K562 (cell line): ENCODE measurements around the gene ATP6V0A1. TPM values are rescaled to one million over a fixed set of nuclear protein-coding genes. Genes with fewer than 3 reads are reported as not detected.
A peak's percentile ranks its signal among the peaks of the same experiment; 100 is the strongest.

Experiments
- DPF2 ChIP-seq: fragments of 450-650 bp; IDR thresholded peaks from 2 replicates; pipeline ENCODE4 v1.6.1; 2016
- ELF4 ChIP-seq: fragments of 450-650 bp; formaldehyde crosslinking; IDR thresholded peaks from 2 replicates; pipeline ENCODE4 v1.4.0; 2022; ENCODE audit warnings: missing genetic modification characterization
- ERF ChIP-seq: fragments of 450-650 bp; formaldehyde crosslinking; IDR thresholded peaks from 2 replicates; pipeline ENCODE4 v1.4.0; 2020; ENCODE audit warnings: mild to moderate bottlenecking, mixed read lengths
- ETV1 ChIP-seq: fragments of 450-650 bp; conservative IDR thresholded peaks from 2 replicates; pipeline ENCODE4 v1.6.1; 2016; ENCODE audit warnings: missing genetic modification characterization, control low read depth, low read depth, missing compliant biosample characterization
- MIER1 ChIP-seq: fragments of 450-650 bp; IDR thresholded peaks from 2 replicates; pipeline ENCODE4 v1.6.1; 2016; ENCODE audit warnings: antibody characterized with exemption, mild to moderate bottlenecking, low read depth
- NR2C1 ChIP-seq, 2 experiments: fragments of 450-650 bp; IDR thresholded peaks; 2 replicates each; pipeline ENCODE4 v1.6.1; 2017; ENCODE audit warnings: mild to moderate bottlenecking in 2 of 2, antibody characterized with exemption in 1 of 2, inconsistent platforms in 1 of 2, missing compliant biosample characterization in 1 of 2, missing genetic modification characterization in 1 of 2
- NR2F6 ChIP-seq: fragments of 450-650 bp; formaldehyde crosslinking; IDR thresholded peaks from 2 replicates; pipeline ENCODE4 v1.4.0; 2020; ENCODE audit warnings: mild to moderate bottlenecking
- NUFIP1 ChIP-seq: fragments of 450-650 bp; IDR thresholded peaks from 2 replicates; pipeline ENCODE4 v1.6.1; 2018; ENCODE audit not compliant: partially characterized antibody
- SRF ChIP-seq, 2 experiments: fragments of 250-450, 450-650 bp in 1 of 2; sonication (Bioruptor Pico) in 1 of 2; sonication (generic) in 1 of 2; formaldehyde crosslinking; IDR thresholded peaks; 2 replicates each; pipeline versions ENCODE4 v1.5.0 to v1.5.1; 2020 to 2022; ENCODE audit warnings: mild to moderate bottlenecking in 1 of 2, missing genetic modification reagents in 1 of 2
- TOE1 ChIP-seq, 2 experiments: fragments of 450-650 bp in 1 of 2; sonication (generic) in 1 of 2; formaldehyde crosslinking in 1 of 2; IDR thresholded peaks; 2 replicates each; pipeline versions ENCODE4 v1.7.1 to v1.8.0; 2016 to 2022; ENCODE audit warnings: borderline replicate concordance in 2 of 2, mild to moderate bottlenecking in 2 of 2, antibody characterized with exemption in 1 of 2, inconsistent platforms in 1 of 2, low read depth in 1 of 2, missing genetic modification reagents in 1 of 2, moderate library complexity in 1 of 2
- YY1 ChIP-seq, 3 experiments: IDR thresholded peaks; 2 replicates each; pipeline ENCODE4 v1.6.1; 2011; ENCODE audit warnings: low read length in 2 of 3, mild to moderate bottlenecking in 2 of 3, moderate library complexity in 2 of 3, borderline replicate concordance in 1 of 3, control low read depth in 1 of 3, low read depth in 1 of 3; ENCODE audit not compliant: insufficient read depth in 3 of 3, insufficient replicate concordance in 2 of 3, control insufficient read depth in 1 of 3, insufficient read length in 1 of 3; ENCODE audit errors: extremely low read depth in 1 of 3
- ZNF184 ChIP-seq: sonication (generic); formaldehyde crosslinking; IDR thresholded peaks from 2 replicates; pipeline ENCODE4 v1.5.0; 2020; ENCODE audit warnings: missing genetic modification reagents
- ZNF586 ChIP-seq: fragments of 450-650 bp; formaldehyde crosslinking; conservative IDR thresholded peaks from 2 replicates; pipeline ENCODE4 v1.4.0; 2020; ENCODE audit warnings: mild to moderate bottlenecking, moderate library complexity
- polyA plus RNA-seq, 8 experiments: library from polyadenylated mRNA; depleted of rRNA in 4 of 8; stranded (reverse) in 5 of 8; unstranded in 3 of 8; fragments of >200 nt; fragmentation: Nextera tagmentation in 2 of 8; fragmentation: Illumina TruSeq in 1 of 8; extraction: Ambion mirVana in 2 of 8; extraction: Trizol in 1 of 8; gene quantifications; 2 replicates each; pipeline versions ENCODE4 v1.2.1 to v1.2.3, GENCODE V29; 2011 to 2014; ENCODE audit warnings: inconsistent platforms in 1 of 8, missing spikeins in 1 of 8
- total RNA-seq, 7 experiments: library from RNA; depleted of rRNA in 6 of 7; stranded (reverse); fragments of >200 nt in 6 of 7; fragmentation: Illumina TruSeq in 2 of 7; extraction: Trizol in 2 of 7; gene quantifications; 2 replicates each; pipeline versions ENCODE4 v1.2.1 to v1.2.3, GENCODE V29; 2011 to 2021; ENCODE audit warnings: low replicate concordance in 1 of 7
- TF ChIP-seq, protein P1 (sequence below): sonication (generic); formaldehyde crosslinking; IDR thresholded peaks from 2 replicates; pipeline ENCODE4 v1.8.0; 2023; ENCODE audit warnings: missing genetic modification reagents, mild to moderate bottlenecking, borderline replicate concordance
- TF ChIP-seq, protein P2 (sequence below): fragments of 450-650 bp; formaldehyde crosslinking; IDR thresholded peaks from 2 replicates; pipeline ENCODE4 v1.4.0; 2022; ENCODE audit warnings: missing genetic modification characterization
- TF ChIP-seq, protein P3 (sequence below): fragments of 450-650 bp; formaldehyde crosslinking; IDR thresholded peaks from 2 replicates; pipeline ENCODE4 v1.4.0; 2022; ENCODE audit warnings: missing genetic modification characterization
- TF ChIP-seq, protein P4 (sequence below): fragments of 250-450 bp; sonication (Bioruptor Pico); IDR thresholded peaks from 2 replicates; pipeline ENCODE4 v1.8.0; 2022; ENCODE audit warnings: moderate library complexity, mild to moderate bottlenecking, inconsistent platforms

ATP6V0A1 gene
- total and polyA plus RNA-seq, 9 of the 15 experiments (the other 6 are each of a cell fraction or from before 2014, with no cell fraction given) = 11.8 to 158 (median 75.5) TPM

DNA sequence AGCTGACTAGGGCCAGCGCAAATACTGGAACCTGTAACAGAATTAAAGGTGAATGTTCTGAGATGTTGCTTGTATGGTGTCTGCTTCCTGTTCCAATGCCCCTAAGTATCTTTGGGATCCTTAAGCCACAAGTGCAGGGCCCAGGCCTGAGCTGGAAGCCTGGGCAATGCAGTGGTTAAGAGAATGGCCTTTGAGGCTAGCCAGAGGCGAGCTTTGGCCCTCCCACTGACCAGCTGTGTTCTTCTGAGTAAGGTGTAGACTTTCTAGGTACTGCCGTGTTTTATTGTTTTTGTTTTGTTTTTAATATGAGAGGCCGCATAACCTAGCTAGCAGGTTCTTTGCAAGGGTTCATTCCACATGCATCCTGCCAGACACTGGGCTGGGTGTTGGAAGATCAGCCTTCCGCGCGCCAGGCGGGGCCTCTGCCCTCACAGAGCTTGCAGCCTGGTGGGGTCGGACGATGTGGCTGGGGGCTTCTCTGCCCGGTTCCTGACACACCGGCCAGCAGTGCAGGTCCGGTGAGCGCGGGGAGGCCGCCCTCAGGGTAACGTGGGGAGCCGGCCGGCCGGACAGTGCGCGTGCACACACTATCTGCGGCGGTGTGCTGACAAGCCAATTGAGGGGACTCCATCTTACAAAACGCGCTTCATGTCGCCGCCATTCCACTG is 107.7 kb downstream of the ATP6V0A1 start (continued):
- TF ChIP-seq, protein P1, sequence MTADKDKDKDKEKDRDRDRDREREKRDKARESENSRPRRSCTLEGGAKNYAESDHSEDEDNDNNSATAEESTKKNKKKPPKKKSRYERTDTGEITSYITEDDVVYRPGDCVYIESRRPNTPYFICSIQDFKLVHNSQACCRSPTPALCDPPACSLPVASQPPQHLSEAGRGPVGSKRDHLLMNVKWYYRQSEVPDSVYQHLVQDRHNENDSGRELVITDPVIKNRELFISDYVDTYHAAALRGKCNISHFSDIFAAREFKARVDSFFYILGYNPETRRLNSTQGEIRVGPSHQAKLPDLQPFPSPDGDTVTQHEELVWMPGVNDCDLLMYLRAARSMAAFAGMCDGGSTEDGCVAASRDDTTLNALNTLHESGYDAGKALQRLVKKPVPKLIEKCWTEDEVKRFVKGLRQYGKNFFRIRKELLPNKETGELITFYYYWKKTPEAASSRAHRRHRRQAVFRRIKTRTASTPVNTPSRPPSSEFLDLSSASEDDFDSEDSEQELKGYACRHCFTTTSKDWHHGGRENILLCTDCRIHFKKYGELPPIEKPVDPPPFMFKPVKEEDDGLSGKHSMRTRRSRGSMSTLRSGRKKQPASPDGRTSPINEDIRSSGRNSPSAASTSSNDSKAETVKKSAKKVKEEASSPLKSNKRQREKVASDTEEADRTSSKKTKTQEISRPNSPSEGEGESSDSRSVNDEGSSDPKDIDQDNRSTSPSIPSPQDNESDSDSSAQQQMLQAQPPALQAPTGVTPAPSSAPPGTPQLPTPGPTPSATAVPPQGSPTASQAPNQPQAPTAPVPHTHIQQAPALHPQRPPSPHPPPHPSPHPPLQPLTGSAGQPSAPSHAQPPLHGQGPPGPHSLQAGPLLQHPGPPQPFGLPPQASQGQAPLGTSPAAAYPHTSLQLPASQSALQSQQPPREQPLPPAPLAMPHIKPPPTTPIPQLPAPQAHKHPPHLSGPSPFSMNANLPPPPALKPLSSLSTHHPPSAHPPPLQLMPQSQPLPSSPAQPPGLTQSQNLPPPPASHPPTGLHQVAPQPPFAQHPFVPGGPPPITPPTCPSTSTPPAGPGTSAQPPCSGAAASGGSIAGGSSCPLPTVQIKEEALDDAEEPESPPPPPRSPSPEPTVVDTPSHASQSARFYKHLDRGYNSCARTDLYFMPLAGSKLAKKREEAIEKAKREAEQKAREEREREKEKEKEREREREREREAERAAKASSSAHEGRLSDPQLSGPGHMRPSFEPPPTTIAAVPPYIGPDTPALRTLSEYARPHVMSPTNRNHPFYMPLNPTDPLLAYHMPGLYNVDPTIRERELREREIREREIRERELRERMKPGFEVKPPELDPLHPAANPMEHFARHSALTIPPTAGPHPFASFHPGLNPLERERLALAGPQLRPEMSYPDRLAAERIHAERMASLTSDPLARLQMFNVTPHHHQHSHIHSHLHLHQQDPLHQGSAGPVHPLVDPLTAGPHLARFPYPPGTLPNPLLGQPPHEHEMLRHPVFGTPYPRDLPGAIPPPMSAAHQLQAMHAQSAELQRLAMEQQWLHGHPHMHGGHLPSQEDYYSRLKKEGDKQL (CRISPR knock-in tag) = no peak
- TF ChIP-seq NR2F6 (CRISPR knock-in tag) = peak; percentile 63; the same call in 1 of the 2 replicates
- peak; percentile 68 to 95 (median 85) for TF ChIP-seq YY1 (IDR thresholded peaks at IDR 0.05; ENCODE audit: borderline replicate concordance in 1 of 3, control insufficient read depth in 1 of 3, extremely low read depth in 1 of 3, insufficient read depth in 3 of 3, insufficient read length in 1 of 3, insufficient replicate concordance in 2 of 3, low read depth in 1 of 3, low read length in 2 of 3)
- TF ChIP-seq, protein P2, sequence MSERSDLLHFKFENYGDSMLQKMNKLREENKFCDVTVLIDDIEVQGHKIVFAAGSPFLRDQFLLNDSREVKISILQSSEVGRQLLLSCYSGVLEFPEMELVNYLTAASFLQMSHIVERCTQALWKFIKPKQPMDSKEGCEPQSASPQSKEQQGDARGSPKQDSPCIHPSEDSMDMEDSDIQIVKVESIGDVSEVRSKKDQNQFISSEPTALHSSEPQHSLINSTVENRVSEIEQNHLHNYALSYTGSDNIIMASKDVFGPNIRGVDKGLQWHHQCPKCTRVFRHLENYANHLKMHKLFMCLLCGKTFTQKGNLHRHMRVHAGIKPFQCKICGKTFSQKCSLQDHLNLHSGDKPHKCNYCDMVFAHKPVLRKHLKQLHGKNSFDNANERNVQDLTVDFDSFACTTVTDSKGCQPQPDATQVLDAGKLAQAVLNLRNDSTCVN = 0 out of 2 replicates have a peak, but pooled peaks have one; percentile 73
- peak in 1 of 2 experiments; percentile 45; a peak in 1 of 4 replicates for TF ChIP-seq SRF (CRISPR knock-in tag; IDR thresholded peaks at IDR 0.05)
- TF ChIP-seq TOE1 (IDR thresholded peaks at IDR 0.05; ENCODE audit: borderline replicate concordance) = no peak
- no peak for TF ChIP-seq TOE1 (CRISPR knock-in tag; IDR thresholded peaks at IDR 0.05; ENCODE audit: borderline replicate concordance, low read depth)
- no peak for TF ChIP-seq ETV1 (tag)
- TF ChIP-seq MIER1 = peak; percentile 65; the same call in 1 of the 2 replicates
- peak; percentile 93 for TF ChIP-seq ERF (CRISPR knock-in tag)
- no peak for TF ChIP-seq NUFIP1
- TF ChIP-seq, protein P3, sequence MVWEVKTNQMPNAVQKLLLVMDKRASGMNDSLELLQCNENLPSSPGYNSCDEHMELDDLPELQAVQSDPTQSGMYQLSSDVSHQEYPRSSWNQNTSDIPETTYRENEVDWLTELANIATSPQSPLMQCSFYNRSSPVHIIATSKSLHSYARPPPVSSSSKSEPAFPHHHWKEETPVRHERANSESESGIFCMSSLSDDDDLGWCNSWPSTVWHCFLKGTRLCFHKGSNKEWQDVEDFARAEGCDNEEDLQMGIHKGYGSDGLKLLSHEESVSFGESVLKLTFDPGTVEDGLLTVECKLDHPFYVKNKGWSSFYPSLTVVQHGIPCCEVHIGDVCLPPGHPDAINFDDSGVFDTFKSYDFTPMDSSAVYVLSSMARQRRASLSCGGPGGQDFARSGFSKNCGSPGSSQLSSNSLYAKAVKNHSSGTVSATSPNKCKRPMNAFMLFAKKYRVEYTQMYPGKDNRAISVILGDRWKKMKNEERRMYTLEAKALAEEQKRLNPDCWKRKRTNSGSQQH (CRISPR knock-in tag) = peak; percentile 68; the same call in 1 of the 2 replicates
- TF ChIP-seq NR2C1 (IDR thresholded peaks at IDR 0.05) = no peak
- peak; percentile 18; the same call in 1 of the 2 replicates for TF ChIP-seq NR2C1 (tag; IDR thresholded peaks at IDR 0.05)
- peak; percentile 67; the same call in 1 of the 2 replicates for TF ChIP-seq ZNF586 (CRISPR knock-in tag)
- TF ChIP-seq DPF2 = peak; percentile 14; the same call in 1 of the 2 replicates
- TF ChIP-seq ZNF184 = no peak
- TF ChIP-seq ELF4 = 0 out of 2 replicates have a peak, but pooled peaks have one; percentile 32
- TF ChIP-seq, protein P4, sequence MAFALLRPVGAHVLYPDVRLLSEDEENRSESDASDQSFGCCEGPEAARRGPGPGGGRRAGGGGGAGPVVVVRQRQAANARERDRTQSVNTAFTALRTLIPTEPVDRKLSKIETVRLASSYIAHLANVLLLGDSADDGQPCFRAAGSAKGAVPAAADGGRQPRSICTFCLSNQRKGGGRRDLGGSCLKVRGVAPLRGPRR (CRISPR knock-in tag) = no peak
